Sigmoid colon (tissue), 7 donors: ENCODE results near the gene SSTR5. TPM values are rescaled to one million over a fixed set of nuclear protein-coding genes. Genes with fewer than 3 reads are reported as not detected.

Experiments used
- DNase-seq: peaks from one replicate; pipeline ENCODE4 v3.0.0-alpha.2; 2019
- H3K27ac ChIP-seq, 4 donors: fragments of 200-600 bp; sonication (generic); one replicate each; pipeline ENCODE4 v1.5.1; 2016 to 2019; ENCODE audit warnings: mild to moderate bottlenecking in 1 of 4
- H3K27me3 ChIP-seq, 3 donors: fragments of 200-600 bp; sonication (generic); one replicate each; pipeline ENCODE4 v1.5.1; 2019; ENCODE audit warnings: mild to moderate bottlenecking in 1 of 3
- H3K36me3 ChIP-seq, 4 donors: fragments of 200-600 bp; sonication (generic); one replicate each; pipeline ENCODE4 v1.5.1; 2016 to 2019
- H3K4me1 ChIP-seq, 4 donors: fragments of 200-600 bp; sonication (generic); one replicate each; pipeline ENCODE4 v1.5.1; 2017 to 2019
- H3K4me3 ChIP-seq, 4 donors: fragments of 200-600 bp; sonication (generic); one replicate each; pipeline ENCODE4 v1.5.1; 2017 to 2019; ENCODE audit warnings: mild to moderate bottlenecking in 2 of 4, moderate library complexity in 1 of 4
- H3K9me3 ChIP-seq, 4 donors: fragments of 200-600 bp in 3 of 4; sonication (generic) in 3 of 4; one replicate each; pipeline versions ENCODE4 v1.5.1 to v1.6.1; 2013 to 2019
- CTCF ChIP-seq, 4 experiments: fragments of 450-650 bp in 3 of 4; fragments of 200-600 bp in 1 of 4; IDR thresholded peaks; one replicate each; pipeline ENCODE4 v1.5.1; 2016 to 2019; ENCODE audit warnings: antibody characterized with exemption in 4 of 4, mild to moderate bottlenecking in 3 of 4, moderate library complexity in 2 of 4
- EP300 ChIP-seq, 4 donors: sonication (generic); formaldehyde crosslinking; IDR thresholded peaks; one replicate each; pipeline ENCODE4 v1.6.1; 2017; ENCODE audit warnings: antibody characterized with exemption in 4 of 4
- POLR2A ChIP-seq, 2 donors: fragments of 450-650 bp; IDR thresholded peaks; one replicate each; pipeline ENCODE4 v1.6.1; 2016; ENCODE audit warnings: antibody characterized with exemption in 2 of 2, mild to moderate bottlenecking in 2 of 2, moderate library complexity in 2 of 2
- POLR2AphosphoS5 ChIP-seq, 4 donors: sonication (generic); formaldehyde crosslinking; IDR thresholded peaks; one replicate each; pipeline ENCODE4 v1.6.1; 2017; ENCODE audit warnings: antibody characterized with exemption in 4 of 4
- WGBS, 2 donors: extraction: QIAGEN DNeasy Blood & Tissue Kit; methylation state at CpG; one replicate each; pipeline ENCODE4 v1.1.7; 2013; 5-methylcytosine and 5-hydroxymethylcytosine counted together
- intact Hi-C: fragments of 100-400 bp; cut with DNase I; formaldehyde crosslinking; loops from one replicate; pipeline ENCODE4 v1.15.1; 2023
- polyA plus RNA-seq, 3 donors: library from polyadenylated mRNA; stranded (reverse); fragments of 200-250 nt; gene quantifications; one replicate each; pipeline ENCODE4 v1.2.3, GENCODE V29; 2013
- total RNA-seq, 4 donors: library from RNA; depleted of rRNA; stranded (reverse); fragments of >200 nt; gene quantifications; one replicate each; pipeline ENCODE4 v1.1.0, GENCODE V29; 2016
- donor health status: healthy with polysubstance abuse.
- donor health status: Bipolar disorder and iron deficiency.
- donor health status: healthy.

SSTR5 gene
- total and polyA plus RNA-seq, 7 donors = 0.04 TPM; not detected in 6

GRCh38 chr16:1126044-1126443 lies 53.5 kb downstream of the SSTR5 start:
- WGBS, 2 donors = 33 to 56% methylated on average over 17 of the region's 17 CpGs
- H3K27ac ChIP-seq = no peak overlapping the region
- H3K36me3 ChIP-seq = no peaks in the 10 kb centered on the region
- no peak overlapping the region for H3K4me3 ChIP-seq
- no peak for DNase-seq
- H3K9me3 ChIP-seq = no peaks in the 10 kb centered on the region
- TF ChIP-seq POLR2AphosphoS5 (IDR thresholded peaks at IDR 0.05) (no peak), CTCF (IDR thresholded peaks at IDR 0.05) (no peak), POLR2A (IDR thresholded peaks at IDR 0.05) (no peak), EP300 (IDR thresholded peaks at IDR 0.05) (no peak)
- H3K4me1 ChIP-seq = peaks cover 0 to 11% (median 5%) of the 10 kb centered on the region in 4 donors
- intact Hi-C loops = no loop called here
- H3K27me3 ChIP-seq = no peaks in the 10 kb centered on the region

- Histone ChIP-seq H3K4me3 (no peak overlapping the region), H3K27me3 (no peaks in the 10 kb centered on the region), H3K36me3 (no peaks in the 10 kb centered on the region), H3K4me1 (peaks cover 0 to 11% (median 5%) of the 10 kb centered on the region in 4 donors), H3K27ac (no peak overlapping the region), H3K9me3 (no peaks in the 10 kb centered on the region)
- 30 to 43% methylated on average over 10 of the region's 10 CpGs for WGBS, 2 donors
- no peak for DNase-seq
- no peak for TF ChIP-seq CTCF (IDR thresholded peaks at IDR 0.05)
- TF ChIP-seq POLR2AphosphoS5 (IDR thresholded peaks at IDR 0.05) = no peak
- TF ChIP-seq POLR2A (IDR thresholded peaks at IDR 0.05) = no peak
- no peak for TF ChIP-seq EP300 (IDR thresholded peaks at IDR 0.05)
- intact Hi-C loops = no loop called here
Observed at GRCh38 chr16:1126586-1126985, 54.0 kb downstream of the SSTR5 start.

- Histone ChIP-seq H3K36me3 (no peaks in the 10 kb centered on the region), H3K4me1 (peaks cover 0 to 11% (median 5%) of the 10 kb centered on the region in 4 donors), H3K27me3 (no peaks in the 10 kb centered on the region), H3K4me3 (no peak overlapping the region), H3K27ac (no peak overlapping the region), H3K9me3 (no peaks in the 10 kb centered on the region)
- intact Hi-C loops = no loop called here
- no peak for TF ChIP-seq EP300 (IDR thresholded peaks at IDR 0.05)
- no peak for TF ChIP-seq POLR2AphosphoS5 (IDR thresholded peaks at IDR 0.05)
- TF ChIP-seq CTCF (IDR thresholded peaks at IDR 0.05) = no peak
- TF ChIP-seq POLR2A (IDR thresholded peaks at IDR 0.05) = no peak
- no peak for DNase-seq
- 35 to 56% methylated on average over 16 of the region's 16 CpGs for WGBS, 2 donors
Observed at GRCh38 chr16:1127101-1127500, 54.6 kb downstream of the SSTR5 start.

DNA sequence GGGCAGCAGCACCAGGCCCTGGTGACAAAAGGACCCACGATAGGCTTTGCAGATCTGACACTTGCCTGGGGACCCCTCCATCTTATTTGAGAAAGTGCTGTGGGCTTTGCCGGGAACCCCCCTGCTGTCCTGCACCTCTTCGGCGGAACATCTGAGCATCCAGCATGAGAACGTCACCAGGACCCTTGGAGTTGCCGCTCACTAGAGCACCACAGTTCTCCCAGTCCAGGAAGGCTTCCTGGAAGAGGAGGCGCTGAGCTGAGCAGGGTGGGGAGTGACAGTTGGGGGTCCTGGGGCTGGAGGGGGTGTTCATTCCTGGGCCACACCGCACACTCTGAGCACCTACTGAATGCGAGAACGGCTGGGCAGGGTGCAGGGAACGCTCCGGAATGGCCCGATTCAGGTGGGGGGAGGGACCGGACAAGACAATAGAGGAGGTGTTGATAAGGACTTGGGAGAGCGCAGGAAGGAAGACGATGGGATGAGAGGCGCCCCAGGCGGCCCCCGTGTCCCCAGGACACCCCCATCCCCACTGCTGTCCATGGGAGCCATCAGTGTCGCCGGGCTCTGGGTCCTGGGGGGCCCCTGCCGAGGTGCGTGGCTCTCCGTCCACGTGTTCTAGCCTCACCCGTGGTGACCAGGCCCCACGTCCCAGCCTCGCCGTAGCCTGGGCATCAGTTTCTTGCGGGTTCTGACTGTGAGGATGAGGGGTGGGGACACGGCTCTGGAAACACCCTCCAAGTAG lies 55.6 kb downstream of the SSTR5 start:
- DNase-seq = no peak
- intact Hi-C loops = no loop called here
- Histone ChIP-seq H3K9me3 (no peaks in the 10 kb centered on the region), H3K27me3 (no peaks in the 10 kb centered on the region), H3K36me3 (no peaks in the 10 kb centered on the region), H3K4me1 (peaks cover 0 to 11% (median 5%) of the 10 kb centered on the region in 4 donors), H3K27ac (no peak overlapping the region), H3K4me3 (no peak overlapping the region)
- WGBS, 2 donors = 82 to 90% methylated on average over 31 of the region's 31 CpGs
- TF ChIP-seq EP300 (IDR thresholded peaks at IDR 0.05) = no peak
- no peak for TF ChIP-seq CTCF (IDR thresholded peaks at IDR 0.05)
- TF ChIP-seq POLR2A (IDR thresholded peaks at IDR 0.05) = no peak
- TF ChIP-seq POLR2AphosphoS5 (IDR thresholded peaks at IDR 0.05) = no peak
